DOHH2 (cell line): ENCODE results near the gene KCTD17.

Experiments used
- CTCF ChIP-seq: fragments of 200-600 bp; sonication (generic); IDR thresholded peaks from one replicate; pipeline ENCODE4 v1.5.1; 2014; ENCODE audit warnings: antibody characterized with exemption, mild to moderate bottlenecking, low read depth, low read length; ENCODE audit not compliant: poor library complexity, severe bottlenecking
- EZH2phosphoT487 ChIP-seq: fragments of 200-600 bp; sonication (generic); IDR thresholded peaks from 2 replicates; pipeline ENCODE4 v1.6.1; 2017; ENCODE audit warnings: borderline replicate concordance, mild to moderate bottlenecking, antibody characterized with exemption, low read length, moderate library complexity, mixed read lengths

- TF ChIP-seq CTCF: no peak
- no peak for TF ChIP-seq EZH2phosphoT487
These were observed 1.9 kb downstream of the KCTD17 start for GRCh38 chr22:37053310-37054055.
